HG03066 (cell line): ENCODE measurements around the gene TNFRSF4.
"Not testable (repeated sequence)": the region's sequence is repeated elsewhere in the genome, so short reads cannot be mapped to it uniquely, and the experiment has no call there.

Source experiments
- ATAC-seq: cut with Tn5 transposase; IDR thresholded peaks from one replicate; pipeline ENCODE4 v1.9.1; 2021; ENCODE audit warnings: low read depth; ENCODE audit not compliant: unreplicated experiment

Gene TNFRSF4

GRCh38 chr1:1185101-1185765, 28.7 kb downstream of the TNFRSF4 start:
- no peak for ATAC-seq

- no peak for ATAC-seq
Observed at GRCh38 chr1:1183833-1184775, 29.8 kb downstream of the TNFRSF4 start.

DNA sequence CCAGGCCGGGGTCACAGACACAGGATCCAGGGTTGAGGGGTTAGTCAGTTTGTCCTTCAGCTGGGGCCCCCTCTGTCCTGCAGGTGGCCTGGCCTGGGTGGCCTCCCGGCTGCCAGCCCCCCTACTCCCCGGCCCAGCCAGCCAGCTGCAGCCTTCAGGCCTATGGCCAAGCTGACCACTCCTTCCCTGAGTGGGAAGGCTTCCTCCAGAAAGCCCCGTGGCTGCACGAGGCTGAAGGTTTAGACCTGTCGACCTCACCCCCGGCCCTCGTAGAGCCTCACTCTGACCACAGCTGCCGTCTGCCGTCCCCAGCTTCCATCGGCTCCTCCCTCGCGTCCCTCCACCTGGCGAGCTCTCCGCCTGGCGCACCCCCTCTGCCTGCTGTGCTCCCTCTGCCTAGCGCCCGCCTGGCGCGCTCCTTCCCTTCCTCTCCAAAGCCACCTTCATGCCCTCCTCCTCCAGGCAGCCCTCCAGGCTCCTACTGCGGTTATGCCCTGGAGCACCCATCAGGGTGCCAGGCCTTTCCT, 30.7 kb downstream of the TNFRSF4 start:
- no peak for ATAC-seq

DNA sequence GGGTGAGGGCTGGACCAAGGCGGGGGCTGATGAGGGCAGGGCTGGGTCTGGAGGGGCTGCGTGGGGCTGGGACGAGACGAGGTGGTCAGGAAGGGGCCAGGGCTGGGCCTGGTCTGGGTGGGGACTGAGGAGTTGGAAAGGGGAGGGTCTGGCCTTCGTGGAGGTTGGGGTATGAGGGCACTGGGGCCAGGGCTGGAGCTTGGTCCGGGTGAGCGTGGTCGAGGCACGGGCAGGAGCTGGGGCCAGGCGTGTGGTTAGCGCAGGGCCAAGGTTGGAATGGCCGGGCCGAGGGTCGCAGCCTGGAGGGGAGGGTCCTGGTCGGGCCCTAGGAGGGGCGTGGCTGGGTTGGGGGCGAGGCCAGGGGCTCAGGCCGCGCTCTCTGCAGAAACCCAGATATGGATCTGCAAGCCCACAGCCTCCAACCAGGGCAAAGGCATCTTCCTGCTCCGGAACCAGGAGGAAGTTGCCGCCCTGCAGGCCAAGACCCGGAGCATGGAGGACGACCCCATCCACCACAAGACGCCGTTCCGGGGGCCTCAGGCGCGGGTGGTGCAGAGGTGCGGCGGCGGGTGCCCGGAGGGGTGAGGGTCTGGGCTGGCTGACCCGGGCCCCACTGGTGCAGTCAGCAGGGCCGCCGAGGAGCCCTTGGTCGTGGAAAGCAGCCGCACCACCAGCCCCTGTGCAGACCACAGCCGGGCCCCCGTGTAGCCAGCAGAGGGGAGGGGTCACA, 31.3 kb downstream of the TNFRSF4 start:
- ATAC-seq = no peak

DNA sequence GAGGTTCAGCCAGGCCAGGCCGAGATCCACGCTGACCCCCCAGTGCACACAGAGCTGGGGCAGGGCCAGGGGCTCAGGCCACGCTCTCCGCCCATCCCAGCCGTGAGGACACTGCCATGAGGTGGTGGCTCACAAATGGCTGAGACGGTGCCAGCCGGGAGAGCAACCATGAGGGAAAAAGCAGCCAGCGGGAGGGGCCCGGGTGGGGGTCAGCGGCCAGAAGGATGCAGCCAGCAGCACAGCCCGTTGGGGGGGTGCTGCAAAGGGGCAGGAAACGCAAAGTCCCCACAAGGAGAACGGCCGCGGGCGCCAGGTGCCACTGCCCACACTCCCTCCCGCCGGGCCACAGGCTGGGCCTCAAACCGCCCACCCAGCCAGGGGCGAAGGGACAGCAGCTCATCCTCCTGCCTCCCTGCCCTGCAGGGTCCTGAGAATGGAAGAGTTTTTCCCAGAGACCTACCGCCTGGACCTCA, 32.0 kb downstream of the TNFRSF4 start:
- ATAC-seq = no peak

GRCh38 chr1:1181129-1181937, 32.6 kb downstream of the TNFRSF4 start:
- no peak for ATAC-seq

GRCh38 chr1:1179983-1180861, 33.7 kb downstream of the TNFRSF4 start:
- ATAC-seq = no peak

DNA sequence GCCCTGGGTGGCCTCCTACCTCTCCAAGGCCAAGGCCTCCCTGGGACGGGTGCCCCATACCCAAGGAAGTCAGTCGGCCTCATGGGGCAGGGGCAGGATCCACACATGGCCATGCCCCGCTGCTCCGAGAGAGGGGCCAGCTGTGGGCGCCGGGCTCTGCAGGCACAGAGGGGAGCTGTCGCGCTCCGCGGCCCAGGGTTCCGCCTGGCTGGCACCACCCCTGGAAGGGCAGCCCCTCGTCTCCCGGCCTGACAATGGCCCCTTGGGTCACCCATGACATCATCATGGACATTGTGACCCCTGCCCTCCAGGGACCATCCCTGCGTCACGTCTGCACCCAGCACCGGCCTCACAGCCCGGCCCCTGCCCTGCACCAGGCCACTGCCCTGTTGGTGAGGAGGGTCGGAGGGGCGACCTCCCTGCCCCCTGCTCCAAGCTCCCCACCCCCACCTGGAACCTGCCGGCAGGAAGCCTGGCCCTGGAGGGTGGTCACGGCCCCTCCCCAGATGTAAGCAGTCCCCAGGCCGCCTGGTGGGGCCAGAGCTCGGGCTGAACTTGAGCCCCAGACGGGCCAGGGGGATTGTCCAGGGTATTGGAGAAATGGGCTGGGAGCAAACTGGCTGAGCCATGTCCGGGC, 34.5 kb downstream of the TNFRSF4 start:
- no peak for ATAC-seq

GRCh38 chr1:1178794-1179331, 35.1 kb downstream of the TNFRSF4 start:
- no peak for ATAC-seq

GRCh38 chr1:1177452-1178206, 36.3 kb downstream of the TNFRSF4 start:
- ATAC-seq = no peak

GRCh38 chr1:1176931-1177330, 37.0 kb downstream of the TNFRSF4 start:
- ATAC-seq = no peak

DNA sequence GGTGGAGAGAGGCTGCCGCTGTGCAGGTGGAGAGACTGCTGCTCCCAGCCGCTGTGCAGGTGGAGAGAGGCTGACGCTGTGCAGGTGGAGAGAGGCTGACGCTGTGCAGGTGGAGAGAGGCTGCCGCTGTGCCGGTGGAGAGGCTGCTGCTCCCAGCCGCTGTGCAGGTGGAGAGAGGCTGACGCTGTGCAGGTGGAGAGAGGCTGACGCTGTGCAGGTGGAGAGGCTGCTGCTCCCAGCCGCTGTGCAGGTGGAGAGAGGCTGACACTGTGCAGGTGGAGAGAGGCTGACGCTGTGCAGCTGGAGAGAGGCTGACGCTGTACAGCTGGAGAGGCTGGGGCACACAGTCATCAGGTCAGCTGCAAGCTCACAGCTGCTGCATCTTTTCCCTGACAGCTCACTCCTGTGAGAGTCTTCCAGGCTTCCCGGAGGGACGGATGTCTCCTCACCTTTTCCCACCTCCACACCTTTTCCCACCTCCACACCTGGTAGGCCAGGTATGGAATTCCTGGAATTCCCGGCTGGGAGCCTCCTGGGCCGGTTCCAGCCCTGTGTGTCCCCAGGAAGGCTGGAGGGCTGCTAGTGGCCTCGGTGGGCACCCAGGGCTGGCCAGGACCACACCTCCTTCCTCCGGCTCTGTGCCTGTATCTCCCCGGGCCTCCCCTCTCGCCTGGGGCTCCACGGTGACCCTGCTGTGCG, 37.7 kb downstream of the TNFRSF4 start:
- not testable (repeated sequence) for ATAC-seq

DNA sequence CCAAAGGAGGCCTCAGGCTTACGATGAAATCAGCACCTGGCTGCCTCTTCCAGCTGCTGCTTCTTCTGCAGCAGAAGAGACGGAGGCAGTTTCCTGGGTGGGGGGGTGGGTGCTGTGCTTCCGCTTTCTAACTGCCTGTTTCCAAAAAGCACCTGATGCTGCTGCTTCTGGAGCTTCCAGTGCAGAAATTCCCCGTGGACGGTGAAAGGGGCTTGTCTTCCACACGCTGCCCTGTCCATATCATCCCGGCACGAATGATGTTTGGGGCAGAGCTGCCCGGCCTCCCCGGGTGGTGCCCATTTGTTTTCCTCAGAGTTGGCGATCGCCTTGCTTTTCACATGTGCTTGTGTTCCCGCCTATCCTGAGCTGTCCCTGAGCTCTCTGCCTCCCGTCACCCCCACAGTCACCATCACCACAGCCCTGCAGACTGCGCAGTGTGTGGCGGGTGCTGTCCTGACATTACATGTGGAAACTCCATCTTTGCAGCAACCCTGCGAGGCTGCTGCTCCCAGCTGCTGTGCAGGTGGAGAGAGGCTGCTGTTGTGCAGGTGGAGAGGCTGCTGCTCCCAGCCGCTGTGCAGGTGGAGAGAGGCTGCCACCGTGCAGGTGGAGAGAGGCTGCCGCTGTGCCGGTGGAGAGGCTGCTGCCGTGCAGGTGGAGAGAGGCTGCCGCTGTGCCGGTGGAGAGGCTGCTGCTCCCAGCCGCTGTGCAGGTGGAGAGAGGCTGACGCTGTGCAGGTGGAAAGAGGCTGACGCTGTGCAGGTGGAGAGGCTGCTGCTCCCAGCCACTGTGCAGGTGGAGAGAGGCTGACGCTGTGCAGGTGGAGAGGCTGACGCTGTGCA, 38.5 kb downstream of the TNFRSF4 start:
- no peak for ATAC-seq

- no peak for ATAC-seq
Observed at GRCh38 chr1:1173793-1174415, 40.0 kb downstream of the TNFRSF4 start, which contains the start of gene TTLL10. Gene TTLL10 (plus strand): TSS chr1:1173880. CDS start chr1:1179216, 5,336 bp downstream.

DNA sequence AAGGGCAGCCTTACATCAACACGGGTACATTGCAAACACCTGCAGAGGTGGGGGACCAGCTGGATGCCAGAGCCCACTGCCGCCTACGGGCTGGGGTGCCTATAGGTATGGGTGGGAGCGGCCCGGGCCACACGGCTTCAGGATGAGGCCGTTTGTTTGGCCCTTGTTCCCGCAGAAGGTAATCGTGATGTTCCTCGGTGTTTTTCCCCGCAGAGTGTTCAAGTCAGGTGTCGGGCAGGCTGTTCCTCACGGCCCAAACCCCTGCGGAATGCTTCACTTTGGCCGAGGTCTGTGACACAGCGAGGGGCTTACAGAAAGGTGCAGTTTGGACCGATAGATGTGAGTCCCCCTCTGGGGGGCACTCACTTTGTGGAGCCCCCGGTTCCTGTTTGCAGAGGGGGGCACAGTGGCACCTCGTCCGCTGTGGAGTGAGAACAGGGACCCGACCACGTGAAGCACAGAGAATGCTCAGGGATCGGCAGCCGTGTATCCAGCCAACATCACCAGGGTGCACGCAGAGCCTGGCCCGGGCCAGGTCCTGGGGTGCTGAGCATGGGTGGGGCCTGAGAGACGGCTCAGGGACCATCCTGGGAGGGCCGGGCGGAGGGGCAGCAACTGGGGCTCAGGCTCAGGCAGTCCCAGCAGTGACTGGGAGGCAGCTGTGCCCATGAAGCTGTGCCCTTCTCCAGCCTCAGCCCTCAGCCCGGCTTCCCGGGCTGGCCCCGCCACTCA, 40.7 kb downstream of the TNFRSF4 start:
- ATAC-seq = no peak
